Hepatic stellate cell (primary cell): ENCODE data around the gene CYYR1.
A peak's percentile ranks its signal among the peaks of the same experiment; 100 is the strongest.

Source experiments
- DNase-seq: peaks from one replicate; pipeline ENCODE4 v3.0.0; 2011; ENCODE audit warnings: low spot score

CYYR1 gene

DNA sequence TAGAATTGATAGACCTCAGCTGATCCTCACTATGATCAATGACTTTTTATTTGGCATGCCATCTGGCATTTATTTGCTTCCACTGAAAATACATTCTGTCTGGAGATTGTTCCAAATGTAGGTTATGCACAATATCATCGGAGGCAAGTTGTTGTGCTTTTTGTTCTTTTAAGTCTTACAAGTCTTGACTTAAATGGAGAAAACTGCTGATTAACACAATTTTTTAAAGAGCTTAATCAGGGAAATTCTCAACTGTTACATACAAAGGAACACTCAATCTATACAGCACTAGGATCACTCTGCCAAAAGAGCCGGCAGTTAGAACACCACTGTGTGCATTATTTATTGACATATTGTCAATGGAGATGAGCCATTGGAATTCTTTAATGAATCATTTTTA is 19.2 kb downstream of the CYYR1 start:
- DNase-seq: no peak

- no peak for DNase-seq
These were observed 22.8 kb downstream of the CYYR1 start for GRCh38 chr21:26550326-26550725.

DNA sequence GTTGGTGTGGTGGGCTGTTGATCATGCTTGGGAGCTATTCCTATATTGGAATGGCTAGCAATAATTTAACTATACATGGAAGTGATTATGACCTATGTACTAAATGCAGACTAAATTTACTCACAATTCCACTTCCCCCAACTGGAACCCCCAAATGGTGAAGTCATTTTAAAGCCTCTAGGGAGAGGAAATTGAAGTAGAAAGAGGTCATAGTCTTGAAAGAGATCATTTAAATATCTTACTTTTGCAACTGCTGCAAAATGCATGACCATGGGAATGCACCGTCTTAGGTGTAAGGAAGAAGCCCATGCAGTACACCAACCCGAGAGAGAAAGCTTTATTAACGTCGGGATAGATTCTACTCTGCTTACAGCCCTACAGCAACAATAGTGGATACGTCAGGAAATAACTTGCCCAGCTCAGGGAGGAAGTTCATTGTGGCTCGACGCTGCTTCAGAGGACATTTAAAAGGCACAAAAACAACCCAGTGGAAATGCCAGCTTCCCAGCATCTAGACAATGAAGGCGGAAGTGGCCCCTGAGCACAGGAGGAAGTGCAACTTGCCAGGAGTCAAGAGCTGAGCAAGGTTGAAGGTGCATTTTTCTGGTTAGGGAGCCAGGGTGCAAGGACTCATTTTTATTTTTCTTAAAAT is 26.5 kb downstream of the CYYR1 start:
- no peak for DNase-seq

DNA sequence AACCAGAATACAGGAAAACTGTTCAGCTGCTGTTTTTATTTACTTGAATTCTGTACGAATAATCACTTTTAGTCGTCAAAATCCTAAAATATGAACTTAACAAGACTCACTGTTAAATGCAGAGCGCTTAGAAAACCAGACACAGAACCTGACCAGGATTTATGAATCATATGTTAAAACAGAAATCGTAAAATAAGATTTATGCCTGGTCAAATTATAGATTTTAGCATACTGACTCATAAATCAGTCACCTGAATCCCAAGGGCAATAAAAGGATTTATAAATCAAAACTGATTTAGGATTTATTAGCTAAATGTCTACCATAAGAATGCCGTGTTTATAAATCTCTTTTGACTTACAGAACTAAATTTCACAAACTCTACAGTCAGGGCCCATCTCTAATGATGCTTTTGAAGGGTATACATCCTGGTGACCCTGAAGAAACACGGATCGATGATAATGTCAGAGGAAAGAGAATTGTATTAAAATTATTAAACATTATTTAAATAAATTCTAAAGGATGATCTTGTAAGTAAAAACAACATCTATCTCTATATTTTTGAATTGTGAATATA is 28.8 kb downstream of the CYYR1 start:
- DNase-seq: no peak

- no peak for DNase-seq
These were observed 32.4 kb downstream of the CYYR1 start for GRCh38 chr21:26540651-26541050.

- DNase-seq: no peak
These were observed 33.5 kb downstream of the CYYR1 start for GRCh38 chr21:26539566-26539965.

GRCh38 chr21:26534517-26534916 is 38.6 kb downstream of the CYYR1 start:
- no peak for DNase-seq

DNA sequence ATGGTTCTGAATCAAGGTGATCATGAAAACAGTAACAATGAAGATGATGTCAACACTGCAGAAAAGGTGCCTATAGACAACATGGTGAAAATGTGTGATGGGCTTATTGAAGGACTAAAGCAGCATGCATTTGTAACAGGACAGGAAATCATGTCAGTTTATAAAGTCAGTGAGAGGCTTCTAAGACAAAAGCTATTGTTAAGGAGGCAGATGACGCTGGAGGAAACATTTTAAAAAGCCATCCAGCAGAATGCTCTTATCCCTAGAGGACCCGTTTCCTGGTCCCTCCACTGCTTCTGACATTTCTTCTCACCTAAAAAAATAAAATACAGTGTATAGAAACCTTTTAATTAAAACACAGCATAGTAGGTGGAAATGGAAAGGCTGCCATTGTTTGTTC is 40.9 kb downstream of the CYYR1 start:
- DNase-seq: no peak

DNA sequence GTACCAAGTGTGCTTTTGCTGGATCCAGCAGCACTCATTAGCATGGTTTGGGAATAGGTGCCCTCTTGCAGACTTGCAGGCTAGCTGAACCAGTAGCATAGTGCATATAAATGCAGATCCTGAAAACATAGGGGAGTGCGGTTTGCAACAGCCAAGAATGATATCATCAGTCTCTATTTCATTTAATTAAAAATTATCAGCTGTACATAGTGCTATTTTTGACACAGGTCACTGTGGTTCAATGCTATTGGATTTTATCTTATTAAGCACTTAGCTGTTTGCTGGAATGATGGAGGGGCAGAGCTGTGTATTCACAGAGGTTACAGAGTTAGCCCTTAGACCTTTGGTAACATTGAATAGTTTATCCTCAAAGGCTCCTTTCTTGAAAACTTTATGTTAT is 43.6 kb downstream of the CYYR1 start:
- no peak for DNase-seq

GRCh38 chr21:26528882-26529281 is 44.2 kb downstream of the CYYR1 start:
- DNase-seq: no peak

- DNase-seq: no peak
These were observed 50.4 kb downstream of the CYYR1 start for GRCh38 chr21:26522704-26523103.

- DNase-seq: no peak
These were observed 53.9 kb downstream of the CYYR1 start for GRCh38 chr21:26519142-26519541.

DNA sequence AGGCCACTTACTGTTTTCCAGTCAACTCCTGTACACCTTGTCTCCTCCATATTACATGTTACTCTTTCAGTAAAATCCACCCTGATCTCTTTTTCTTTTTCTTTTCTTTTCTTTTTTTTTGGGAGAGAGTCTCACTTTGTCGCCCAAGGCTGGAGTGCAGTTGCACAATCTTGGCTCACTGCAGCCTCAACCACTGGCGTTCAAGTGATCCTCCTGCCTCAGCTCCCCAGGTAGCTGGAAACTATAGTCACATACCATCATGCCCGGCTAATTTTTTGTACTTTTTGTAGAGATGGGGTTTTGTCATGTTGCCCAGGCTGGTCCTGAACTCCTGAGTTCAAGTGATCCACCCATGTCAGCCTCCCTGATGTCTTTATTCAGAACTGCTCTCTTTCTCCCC is 57.8 kb downstream of the CYYR1 start:
- no peak for DNase-seq

- no peak for DNase-seq
These were observed 59.9 kb downstream of the CYYR1 start for GRCh38 chr21:26513212-26513611.

GRCh38 chr21:26512664-26513063 is 60.4 kb downstream of the CYYR1 start:
- DNase-seq: no peak

DNA sequence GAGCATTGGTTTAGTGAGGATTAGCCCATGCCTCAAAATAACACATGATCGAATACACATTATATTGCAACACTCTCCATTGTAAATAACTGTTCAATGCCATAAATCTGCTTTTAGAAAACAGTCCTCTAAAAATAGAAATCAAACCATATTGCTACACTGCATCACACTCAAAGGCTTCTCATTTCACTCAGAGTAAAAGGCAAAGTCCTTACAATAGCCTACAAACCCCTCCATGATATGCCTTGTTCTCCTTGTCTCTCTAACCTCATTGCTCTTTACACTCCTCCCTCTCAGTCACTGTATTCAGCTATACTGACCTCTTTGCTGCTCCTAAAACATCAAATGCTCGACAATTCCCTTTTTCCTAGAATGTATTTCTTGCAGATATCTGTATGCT is 64.2 kb downstream of the CYYR1 start:
- no peak for DNase-seq

GRCh38 chr21:26506956-26507355 is 66.1 kb downstream of the CYYR1 start:
- DNase-seq: peak; percentile 9

GRCh38 chr21:26505211-26505610 is 67.9 kb downstream of the CYYR1 start:
- DNase-seq: no peak

GRCh38 chr21:26503414-26503813 is 69.7 kb downstream of the CYYR1 start:
- DNase-seq: no peak

DNA sequence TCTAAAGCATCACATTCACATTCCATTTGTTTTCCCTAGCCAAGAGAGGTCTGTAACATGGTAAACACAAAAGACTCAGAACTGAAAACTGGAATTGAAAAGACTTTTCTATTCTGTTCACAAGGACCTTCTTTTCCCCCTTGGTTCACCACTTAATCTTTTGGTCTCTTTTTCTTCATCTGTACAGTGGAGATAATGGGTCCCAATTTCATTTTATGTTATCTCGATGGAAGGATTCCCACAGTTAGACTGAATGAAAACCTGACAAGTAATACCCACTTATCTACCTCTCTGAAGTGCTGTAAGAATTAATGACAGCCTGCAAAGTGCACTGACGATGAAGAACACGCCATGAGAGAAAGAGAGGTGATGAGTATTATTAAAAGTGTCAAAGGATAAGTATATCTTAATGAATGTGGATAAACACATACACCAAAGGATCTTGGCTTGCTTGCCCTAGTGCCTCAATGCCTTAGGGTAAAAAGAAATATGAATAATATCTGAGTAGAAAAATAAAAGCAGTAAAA is 71.5 kb downstream of the CYYR1 start:
- DNase-seq: no peak

- DNase-seq: no peak
These were observed 73.6 kb downstream of the CYYR1 start for GRCh38 chr21:26499495-26499894.

DNA sequence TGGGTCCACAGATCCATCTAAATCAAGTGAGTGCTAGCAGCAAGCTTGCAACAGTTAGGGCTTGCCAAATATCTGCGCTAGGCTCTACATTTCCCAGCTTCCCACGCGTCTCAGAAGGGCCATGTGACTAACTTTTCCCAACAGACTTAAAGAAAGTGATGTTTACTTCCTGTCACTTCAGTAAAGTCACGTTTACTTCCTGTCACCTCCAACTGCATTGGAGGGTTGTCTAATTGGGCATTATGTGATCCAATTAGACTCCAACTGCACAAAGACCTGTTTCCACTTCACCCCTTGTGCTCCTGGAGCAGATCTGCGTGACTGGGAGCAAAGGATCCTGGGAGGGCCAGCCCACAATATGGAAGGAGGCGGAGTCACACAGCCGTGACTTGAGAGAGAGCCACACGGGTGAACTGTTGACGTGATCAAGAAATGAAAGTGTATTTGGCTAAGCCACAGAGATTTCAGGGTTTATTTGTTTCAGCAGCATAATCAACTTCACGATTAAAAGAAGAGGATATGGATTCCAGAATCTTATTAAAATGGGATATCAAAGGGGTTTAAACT is 77.7 kb downstream of the CYYR1 start:
- DNase-seq: no peak

- DNase-seq: no peak
These were observed 81.4 kb downstream of the CYYR1 start for GRCh38 chr21:26491663-26492062.

GRCh38 chr21:26490771-26491170 is 82.3 kb downstream of the CYYR1 start:
- DNase-seq: no peak
